Stimulated activated CD4-positive, alpha-beta T cell treated with anti-CD3 and anti-CD28 coated beads, TNF-alpha, amount 100 ng/mL, for 48 hours (primary cell): Measurements from ENCODE around the gene BFSP2.

ENCODE experiments used
- DNase-seq, 3 donors: peaks; one replicate each; pipeline ENCODE4 v3.0.0-alpha.2; 2020; ENCODE audit warnings: low read depth in 3 of 3

The BFSP2 gene, protein sequence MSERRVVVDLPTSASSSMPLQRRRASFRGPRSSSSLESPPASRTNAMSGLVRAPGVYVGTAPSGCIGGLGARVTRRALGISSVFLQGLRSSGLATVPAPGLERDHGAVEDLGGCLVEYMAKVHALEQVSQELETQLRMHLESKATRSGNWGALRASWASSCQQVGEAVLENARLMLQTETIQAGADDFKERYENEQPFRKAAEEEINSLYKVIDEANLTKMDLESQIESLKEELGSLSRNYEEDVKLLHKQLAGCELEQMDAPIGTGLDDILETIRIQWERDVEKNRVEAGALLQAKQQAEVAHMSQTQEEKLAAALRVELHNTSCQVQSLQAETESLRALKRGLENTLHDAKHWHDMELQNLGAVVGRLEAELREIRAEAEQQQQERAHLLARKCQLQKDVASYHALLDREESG

DNA sequence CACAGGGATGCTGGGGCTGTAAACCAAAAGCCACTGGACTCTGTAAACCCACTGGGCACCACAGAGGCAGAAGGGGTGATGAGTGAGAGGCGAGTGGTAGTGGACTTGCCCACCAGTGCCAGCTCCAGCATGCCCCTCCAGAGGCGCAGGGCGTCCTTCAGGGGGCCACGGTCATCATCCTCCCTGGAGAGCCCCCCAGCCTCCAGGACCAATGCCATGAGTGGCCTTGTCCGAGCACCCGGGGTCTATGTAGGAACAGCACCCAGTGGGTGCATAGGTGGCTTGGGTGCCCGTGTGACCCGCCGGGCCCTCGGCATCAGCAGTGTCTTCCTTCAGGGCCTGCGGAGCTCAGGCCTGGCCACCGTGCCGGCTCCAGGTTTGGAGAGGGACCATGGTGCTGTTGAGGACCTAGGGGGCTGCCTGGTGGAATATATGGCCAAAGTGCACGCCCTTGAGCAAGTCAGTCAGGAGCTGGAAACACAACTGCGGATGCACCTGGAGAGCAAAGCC is at the start of gene BFSP2:
Gene BFSP2 (plus strand): TSS at position 51 of the 510 bp plus-strand sequence. CDS start 28 bp downstream, at position 79.
- DNase-seq = no peak

DNA sequence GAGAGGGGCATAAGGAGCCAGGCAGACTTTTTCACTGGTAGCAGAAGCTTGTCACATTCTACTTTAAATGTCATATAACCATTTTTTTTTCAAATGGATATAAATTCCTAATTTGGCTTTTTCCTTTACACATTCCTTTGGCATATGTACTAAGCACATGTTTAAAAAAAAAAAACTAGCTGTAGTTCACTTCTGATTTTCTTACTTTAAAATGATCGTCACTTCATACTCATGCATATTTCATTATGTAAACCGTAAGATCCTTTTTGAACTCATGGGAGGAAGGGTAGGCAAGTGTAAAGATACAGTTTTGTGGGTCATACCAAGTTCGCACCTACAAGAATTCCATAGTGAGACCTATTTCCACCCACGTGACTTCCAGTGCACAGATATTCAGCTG is 45.1 kb upstream of the BFSP2 start:
- no peak for DNase-seq

DNA sequence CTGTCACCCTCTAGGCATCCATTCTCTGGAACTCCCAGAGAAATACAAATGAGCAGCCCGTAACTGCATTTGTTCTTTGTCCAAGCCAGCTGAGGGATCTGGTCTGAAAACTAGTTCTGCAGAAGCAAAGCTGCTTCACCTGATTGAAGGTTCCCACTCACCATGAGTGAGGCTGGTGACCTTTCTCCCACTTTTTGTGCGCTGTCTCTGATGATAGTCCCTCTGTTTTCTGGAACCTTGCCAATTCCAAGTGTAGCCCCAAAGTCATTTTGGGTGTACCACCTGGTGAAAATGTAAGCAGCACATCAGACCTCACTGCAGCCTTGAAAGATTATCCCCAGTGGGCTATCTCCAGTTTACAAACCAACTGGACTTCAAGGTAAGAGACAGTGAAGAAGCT is 39.4 kb upstream of the BFSP2 start:
- no peak for DNase-seq

DNA sequence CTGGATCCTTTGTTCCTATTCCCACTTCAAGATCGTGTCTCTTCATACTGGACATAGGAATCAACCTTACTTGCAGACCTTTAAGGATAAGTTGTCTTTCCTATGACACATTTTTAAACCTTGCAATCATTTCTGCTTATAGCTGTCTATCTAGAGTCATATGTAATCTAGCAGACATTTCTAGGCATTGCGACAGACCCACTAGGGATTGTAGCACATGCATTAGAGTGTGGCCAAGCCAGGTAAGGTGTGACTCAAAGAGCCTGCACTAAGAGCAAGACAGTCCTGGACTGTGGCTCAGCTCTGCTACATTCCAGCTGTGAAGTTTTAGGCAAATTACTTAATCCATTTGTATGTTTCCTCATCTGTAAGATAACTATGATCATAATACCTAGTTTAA is 38.8 kb upstream of the BFSP2 start:
- DNase-seq = no peak

DNA sequence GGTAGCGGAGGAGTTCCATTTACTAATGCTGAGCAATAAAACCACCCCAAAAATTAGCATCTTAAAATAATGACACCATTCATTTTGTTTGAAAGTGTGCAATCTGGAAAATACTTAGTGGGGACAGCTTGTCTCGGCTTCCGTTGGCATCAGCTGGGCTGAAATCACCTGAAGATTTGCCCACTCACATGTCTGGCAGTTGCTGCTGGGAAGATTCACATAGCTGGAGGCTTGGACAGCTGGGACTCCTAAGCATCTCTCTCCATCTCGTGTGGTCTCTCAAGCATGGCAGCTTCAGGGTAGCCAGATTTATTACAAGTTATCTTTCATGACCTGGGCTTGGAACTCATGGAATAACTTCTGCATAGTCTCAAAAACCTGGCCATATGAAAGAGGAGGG is 38.4 kb upstream of the BFSP2 start:
- no peak for DNase-seq

DNA sequence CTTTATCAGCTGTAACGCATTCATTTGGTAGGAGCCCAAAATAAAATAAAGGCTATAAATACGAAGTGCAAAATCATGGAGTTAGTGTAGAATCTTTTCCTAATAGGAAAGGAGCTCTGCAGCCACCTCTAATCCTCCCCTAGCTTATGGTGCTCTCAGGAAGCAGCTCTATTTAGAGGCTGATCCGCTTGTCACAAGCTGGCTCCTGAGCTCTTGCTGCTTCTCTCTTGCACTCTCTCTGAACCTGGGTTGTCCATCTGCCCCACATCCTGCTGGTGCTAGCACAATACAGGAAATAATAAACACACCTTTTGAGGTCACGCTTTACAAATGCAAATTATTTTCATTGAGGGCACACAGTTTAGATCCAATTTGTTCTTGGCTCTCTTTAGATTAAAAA is 37.3 kb upstream of the BFSP2 start:
- no peak for DNase-seq

DNA sequence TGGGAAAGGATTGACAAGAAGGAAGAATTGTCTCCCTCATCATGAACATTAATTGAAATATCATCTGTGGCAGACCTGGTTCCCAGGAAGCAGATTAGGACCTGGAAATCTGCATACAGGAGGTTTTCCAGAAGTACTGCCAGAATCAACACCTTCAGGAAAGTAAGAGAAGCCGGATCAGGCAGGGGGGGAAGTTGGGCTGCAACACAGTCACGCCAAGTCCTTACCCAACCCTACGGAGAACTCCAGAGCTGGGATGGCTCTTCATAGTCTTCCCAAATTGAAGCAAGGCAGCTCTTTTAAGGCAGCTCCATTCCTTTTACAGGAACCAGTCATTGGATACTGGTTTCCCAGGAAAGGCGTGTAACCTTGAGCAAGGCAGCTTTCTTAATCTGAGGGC is 35.2 kb upstream of the BFSP2 start:
- DNase-seq = no peak

DNA sequence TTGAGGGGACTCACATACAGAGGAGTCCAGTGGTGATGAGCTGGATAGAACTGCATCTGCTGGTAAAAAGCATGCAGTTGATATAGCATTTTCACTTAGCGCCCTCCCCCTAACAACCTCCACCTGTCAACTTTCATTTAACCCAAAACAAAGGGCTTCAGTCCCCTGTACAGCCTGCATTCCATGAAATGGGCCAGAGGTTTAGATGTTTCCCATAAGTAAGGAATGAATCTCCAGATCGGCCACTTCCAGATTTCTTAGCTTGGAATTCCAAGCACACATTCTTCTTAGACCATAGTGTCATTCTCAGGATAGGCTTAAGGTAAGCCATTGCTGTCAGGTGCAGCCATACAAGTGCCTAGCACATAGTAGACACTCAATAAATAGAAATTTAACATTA is 32.9 kb upstream of the BFSP2 start:
- no peak for DNase-seq

DNA sequence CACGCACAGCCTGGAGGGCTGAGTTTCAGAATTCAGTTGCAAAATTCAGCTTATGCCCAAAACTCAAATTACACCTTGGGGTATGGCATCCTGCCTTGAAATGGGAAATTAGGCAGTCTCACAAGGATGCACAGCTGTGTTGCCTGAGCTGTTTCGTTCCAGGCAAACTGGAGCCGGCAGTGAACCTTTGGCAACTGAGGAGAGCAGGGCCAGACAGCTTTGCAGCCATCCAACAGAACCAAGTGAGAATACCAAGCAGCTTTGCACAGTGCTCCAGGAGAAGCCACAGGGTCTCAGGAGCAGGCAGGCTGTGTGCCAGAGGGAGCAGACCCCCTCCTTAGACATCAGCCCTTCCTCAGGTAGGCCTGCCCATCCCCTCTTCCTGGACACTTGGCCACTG is 32.5 kb upstream of the BFSP2 start:
- DNase-seq = no peak

DNA sequence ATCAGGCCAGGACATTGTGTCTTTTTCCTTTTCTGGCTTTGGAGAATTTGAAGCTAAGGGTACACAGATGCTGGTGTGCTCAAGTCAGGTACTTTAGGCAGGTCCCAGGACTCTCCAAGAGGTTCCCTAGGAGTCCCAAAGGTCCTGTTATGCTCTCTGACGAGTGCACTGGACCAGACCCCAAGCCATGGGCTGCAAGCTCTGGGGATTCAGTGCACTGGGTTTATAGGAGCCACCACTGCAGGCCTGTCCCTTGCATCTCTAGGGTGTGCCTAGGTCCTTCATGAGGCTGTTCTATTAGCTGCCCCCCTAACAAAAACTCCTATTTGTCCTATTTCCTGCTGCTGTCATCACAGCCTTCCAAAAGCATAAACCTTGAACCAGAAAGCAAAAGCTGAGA is 31.9 kb upstream of the BFSP2 start:
- no peak for DNase-seq

DNA sequence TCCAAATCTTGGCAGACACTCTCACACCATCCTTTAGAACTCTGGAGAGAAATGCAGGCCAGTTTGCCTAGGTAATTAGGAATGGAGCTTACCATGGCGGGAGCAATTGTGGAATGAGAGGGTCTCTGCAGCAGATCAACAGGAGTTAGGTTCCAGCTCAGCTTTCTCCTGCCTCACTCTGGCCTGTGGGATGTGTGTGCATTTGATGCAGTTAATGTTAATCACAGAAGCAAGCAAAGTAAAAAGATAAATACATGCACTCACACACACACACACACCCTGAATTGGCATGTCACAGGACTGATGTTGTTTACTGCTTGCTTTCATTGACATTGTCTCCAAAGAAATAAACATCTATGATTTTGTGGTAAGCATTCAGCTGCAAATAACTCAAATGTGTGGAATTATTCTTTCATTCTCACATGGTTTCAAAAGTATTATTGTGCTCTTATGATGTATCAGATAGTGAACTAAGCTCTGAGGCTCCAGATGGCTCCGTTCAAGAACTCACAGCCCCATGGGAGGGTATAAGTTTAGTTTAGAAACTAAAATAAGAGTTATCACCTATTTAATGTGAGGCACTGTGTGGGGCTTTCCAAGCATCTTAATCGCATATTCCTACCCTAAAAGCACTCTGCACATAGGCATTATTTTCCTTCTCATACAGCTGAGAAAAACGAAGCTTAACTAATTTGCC is 31.3 kb upstream of the BFSP2 start:
- no peak for DNase-seq

DNA sequence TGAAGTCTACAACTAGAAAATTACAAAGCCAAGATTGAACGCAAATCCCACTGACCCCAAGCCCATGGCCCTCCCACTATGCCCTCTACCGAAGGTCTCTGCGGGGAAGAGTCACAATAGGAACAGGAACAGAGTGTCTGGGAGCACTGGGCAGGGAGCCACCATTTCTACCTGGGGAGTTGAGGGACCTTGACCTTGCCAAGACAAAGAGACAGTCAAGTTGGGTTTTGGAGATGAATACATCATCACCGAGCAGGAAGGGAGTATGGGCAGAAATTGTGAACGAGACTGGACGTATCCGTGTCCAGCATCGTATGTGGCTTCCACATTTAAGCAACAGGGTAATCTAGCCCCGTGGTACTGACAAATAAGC is 30.8 kb upstream of the BFSP2 start:
- DNase-seq = no peak

DNA sequence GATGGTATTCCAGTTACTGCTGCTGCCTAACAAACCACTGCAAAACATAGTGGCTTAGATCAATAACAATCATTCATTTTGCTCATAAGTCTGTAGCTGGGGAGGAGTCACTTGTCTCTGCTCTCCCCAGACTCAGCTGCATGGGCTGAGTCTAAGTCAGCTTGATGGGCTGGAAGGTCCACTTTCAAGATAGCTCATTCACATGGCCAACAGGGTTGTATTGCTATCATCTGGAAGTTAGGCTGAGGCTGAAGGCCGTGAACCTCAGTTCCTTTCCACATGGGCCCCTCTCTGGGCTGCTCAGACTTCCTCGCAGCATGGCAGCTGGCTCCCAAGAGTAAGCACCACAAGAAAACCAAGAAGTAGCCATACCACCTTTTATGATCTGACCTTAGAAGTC is 28.7 kb upstream of the BFSP2 start:
- DNase-seq = no peak

DNA sequence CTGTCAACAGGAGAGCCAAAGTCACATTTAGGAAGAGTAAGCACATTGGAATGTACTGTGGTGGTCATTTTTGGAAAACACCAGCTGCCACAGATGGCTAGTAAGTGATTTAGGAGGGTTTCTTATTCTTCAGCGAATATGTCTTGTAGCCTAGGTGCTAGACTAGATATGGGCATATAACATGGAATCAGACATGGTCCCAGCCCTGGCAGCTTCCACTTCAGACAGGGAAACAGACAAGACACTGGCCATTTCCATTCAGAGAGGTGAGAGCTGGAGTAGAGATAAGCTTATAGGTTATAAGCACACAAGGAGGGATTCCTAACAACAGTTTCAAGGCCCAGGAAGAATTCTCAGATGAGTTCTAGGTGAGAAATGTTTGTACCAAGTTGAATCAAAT is 28.2 kb upstream of the BFSP2 start:
- no peak for DNase-seq

DNA sequence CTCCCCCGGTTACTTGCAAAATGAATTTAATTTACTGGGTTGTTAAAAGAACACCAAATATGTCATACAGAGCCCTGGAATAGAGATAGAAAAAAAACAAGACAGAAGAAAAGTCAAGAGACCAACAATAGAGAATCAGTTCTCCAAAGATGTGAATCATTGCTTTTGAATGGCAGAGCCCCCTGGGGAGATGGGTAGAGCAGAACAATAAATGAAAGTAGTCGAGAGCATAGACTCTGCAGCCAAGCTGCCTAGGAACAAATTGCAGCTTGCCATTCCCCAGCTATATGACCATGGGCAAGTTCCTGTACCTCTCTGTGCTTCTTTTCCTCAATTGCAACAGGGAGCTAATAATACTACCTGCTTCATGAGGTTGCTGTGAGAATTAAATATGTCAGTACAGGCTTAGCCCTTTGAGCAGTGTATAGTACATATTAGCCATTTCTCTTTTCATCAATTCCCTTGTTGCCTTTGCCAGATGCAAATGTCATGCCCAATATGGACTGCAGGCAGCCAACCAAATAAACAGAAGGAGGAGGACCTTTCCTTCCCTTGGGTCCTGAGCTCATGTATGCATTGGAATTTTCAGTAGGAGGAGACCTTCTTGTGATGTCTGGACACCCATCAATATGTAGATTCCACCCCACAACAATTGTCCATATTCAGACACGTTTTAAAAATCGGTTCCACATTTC is 25.0 kb upstream of the BFSP2 start:
- no peak for DNase-seq

DNA sequence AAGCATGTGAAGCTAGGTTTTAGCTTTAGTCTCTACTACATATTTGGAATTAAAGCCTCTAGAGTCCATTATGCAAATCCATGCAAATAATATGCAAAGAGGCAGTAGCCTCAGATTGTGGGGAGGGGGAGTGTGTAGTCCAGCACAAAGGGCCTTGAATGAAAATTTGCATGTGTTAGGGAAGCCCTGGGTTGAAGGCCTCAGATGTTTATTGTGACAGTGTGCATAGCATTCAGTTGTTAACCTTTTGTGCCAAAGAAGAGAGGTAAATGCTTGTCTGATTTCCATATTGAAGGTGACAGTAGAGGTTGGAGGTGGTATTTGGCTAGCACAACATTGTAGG is 24.5 kb upstream of the BFSP2 start:
- no peak for DNase-seq

DNA sequence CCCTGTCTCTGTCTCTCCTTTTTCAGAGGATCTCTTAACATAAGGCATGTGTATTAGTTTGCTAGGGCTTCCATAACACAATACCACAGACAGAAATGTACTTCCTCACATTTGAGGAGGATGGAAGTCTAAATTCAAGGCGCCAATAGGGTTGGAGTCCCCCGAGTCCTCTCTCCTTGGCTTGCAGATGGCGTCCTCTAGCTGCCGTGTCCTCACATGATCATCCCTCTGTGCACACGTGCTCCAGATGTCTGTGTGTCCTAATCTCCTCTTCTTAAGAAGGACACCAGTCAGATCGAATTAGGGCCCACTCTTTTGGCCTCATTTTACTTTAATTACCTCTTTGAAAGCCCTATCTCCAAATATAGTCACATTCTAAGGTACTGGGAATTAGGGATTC is 23.0 kb upstream of the BFSP2 start:
- no peak for DNase-seq

DNA sequence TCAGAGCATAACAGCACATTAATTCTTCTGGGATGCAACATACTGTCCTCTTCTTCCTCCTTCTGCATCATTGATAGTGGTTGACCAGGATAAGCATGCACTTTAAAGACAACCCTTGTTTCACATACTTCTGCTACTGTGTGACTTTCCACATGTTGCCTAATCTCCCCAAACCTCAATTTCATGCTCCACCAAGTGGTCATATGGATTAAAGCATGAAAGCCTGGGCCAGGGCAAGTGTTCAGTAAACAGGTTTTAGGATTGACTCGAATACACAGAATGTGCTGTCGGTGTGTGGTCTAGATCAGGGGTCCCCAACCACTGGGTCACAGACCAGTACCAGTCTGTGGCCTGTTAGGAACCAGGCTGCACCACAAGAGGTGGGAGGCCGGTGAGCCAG is 22.5 kb upstream of the BFSP2 start:
- no peak for DNase-seq

DNA sequence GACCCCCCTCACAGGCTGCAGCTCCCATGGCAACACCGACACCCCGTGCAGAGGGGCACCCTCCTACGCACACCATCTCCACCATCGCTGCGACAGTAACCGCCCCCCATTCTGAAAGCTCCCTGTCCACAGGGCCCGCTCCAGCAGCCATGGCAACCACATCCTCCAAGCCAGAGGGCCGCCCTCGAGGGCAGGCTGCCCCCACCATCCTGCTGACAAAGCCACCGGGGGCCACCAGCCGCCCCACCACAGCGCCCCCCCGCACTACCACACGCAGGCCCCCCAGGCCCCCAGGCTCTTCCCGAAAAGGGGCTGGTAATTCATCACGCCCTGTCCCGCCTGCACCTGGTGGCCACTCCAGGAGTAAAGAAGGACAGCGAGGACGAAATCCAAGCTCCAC is 19.9 kb upstream of the BFSP2 start:
- no peak for DNase-seq

DNA sequence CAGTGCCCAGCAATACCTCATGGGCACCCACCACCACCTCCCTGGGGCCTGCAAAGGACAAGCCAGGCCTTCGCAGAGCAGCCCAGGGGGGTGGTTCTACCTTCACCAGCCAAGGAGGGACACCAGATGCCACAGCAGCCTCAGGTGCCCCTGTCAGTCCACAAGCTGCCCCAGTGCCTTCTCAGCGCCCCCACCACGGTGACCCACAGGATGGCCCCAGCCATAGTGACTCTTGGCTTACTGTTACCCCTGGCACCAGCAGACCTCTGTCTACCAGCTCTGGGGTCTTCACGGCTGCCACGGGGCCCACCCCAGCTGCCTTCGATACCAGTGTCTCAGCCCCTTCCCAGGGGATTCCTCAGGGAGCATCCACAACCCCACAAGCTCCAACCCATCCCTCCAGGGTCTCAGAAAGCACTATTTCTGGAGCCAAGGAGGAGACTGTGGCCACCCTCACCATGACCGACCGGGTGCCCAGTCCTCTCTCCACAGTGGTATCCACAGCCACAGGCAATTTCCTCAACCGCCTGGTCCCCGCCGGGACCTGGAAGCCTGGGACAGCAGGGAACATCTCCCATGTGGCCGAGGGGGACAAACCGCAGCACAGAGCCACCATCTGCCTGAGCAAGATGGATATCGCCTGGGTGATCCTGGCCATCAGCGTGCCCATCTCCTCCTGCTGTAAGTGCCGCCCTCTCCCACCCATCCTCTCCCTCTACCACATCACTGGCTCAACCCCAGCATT is 19.2 kb upstream of the BFSP2 start:
- no peak for DNase-seq

DNA sequence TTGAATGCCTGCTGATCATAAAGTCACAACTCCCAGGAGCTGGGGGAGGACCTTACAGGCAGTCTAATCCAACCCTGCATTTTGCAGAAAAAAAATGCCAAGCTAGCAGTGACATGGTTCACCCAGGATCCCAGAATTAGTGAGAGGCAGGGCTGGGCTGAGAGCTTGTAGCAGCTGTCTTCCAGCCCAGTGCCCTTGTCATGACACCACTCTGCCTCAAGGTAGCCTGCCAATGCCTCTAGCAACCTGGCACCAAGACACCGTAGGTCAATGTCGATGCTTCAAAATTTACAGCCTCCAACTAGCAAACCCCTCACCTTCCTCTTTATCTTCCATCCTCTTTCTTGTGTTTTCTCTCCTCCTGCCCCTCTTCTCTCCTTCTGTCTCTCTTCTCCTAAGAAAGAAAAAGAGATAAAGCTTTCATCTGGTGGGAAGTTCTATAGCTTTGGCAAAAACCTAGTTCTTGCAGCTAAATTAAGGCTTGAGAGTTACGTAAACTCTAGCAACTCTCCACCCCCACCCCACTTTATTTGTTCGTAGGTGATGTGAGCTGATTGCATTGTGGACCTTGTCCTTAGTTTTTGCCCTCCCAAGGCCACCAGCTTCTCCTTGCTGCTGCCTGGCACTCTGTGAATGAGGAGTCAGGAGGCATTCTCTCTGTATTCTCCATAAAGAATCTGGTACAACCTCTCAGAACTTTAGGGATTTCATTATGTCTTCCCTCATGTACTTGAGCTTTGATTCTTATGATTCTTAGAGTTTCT is 18.3 kb upstream of the BFSP2 start:
- DNase-seq = no peak
